Endothelial cell (in vitro differentiated cells): ENCODE measurements around the gene CTSA. TPM values are rescaled to one million over a fixed set of nuclear protein-coding genes. Genes with fewer than 3 reads are reported as not detected.

Experiments
- DNase-seq: peaks from one replicate; pipeline ENCODE4 v3.0.0; 2021; ENCODE audit warnings: low spot score
- H3K27ac Mint-ChIP-seq: one replicate; pipeline ENCODE4 v1.8.0; 2021; ENCODE audit warnings: mixed read lengths, inconsistent platforms; ENCODE audit not compliant: unreplicated experiment
- H3K27me3 Mint-ChIP-seq: one replicate; pipeline ENCODE4 v1.8.0; 2021; ENCODE audit warnings: mild to moderate bottlenecking, moderate library complexity, mixed read lengths, inconsistent platforms; ENCODE audit not compliant: unreplicated experiment
- H3K36me3 Mint-ChIP-seq: one replicate; pipeline ENCODE4 v1.8.0; 2021; ENCODE audit warnings: mild to moderate bottlenecking, low read depth, mixed read lengths, inconsistent platforms; ENCODE audit not compliant: unreplicated experiment
- H3K4me1 Mint-ChIP-seq: one replicate; pipeline ENCODE4 v1.8.0; 2021; ENCODE audit warnings: mild to moderate bottlenecking, mixed read lengths, inconsistent platforms; ENCODE audit not compliant: unreplicated experiment
- H3K4me3 Mint-ChIP-seq: one replicate; pipeline ENCODE4 v1.8.0; 2021; ENCODE audit warnings: mild to moderate bottlenecking, mixed read lengths, inconsistent platforms; ENCODE audit not compliant: unreplicated experiment
- H3K9me3 Mint-ChIP-seq: one replicate; pipeline ENCODE4 v1.8.0; 2021; ENCODE audit warnings: mixed read lengths, inconsistent platforms; ENCODE audit not compliant: unreplicated experiment
- long read RNA-seq: library from polyadenylated mRNA; unstranded; transcript quantifications from one replicate; pipeline ENCODE4 v2.0.0, GENCODE V29; 2020; ENCODE audit not compliant: unreplicated experiment
- total RNA-seq: library from RNA; stranded (reverse); fragmentation: NEBNext Ultra II Directional; extraction: Animal tissue kit (Norgen Biotek cat#: 25700); gene quantifications from one replicate; pipeline ENCODE4 v1.2.1, GENCODE V29; 2021; ENCODE audit not compliant: unreplicated experiment
- TF ChIP-seq, protein P1 (sequence below): fragments of 200-600 bp; sonication (generic); IDR thresholded peaks from one replicate; pipeline ENCODE4 v1.5.0; 2021; ENCODE audit warnings: antibody characterized with exemption; ENCODE audit not compliant: unreplicated experiment

Gene CTSA
- total RNA-seq = 62.7 TPM
- long read RNA-seq, transcript CTSA-203 (14 exons, 1,972 nt) = minor isoform, 6 of 68 reads
- long read RNA-seq, transcript CTSA-204 (15 exons, 2,149 nt) = major isoform, 55 of 68 reads
- long read RNA-seq, partial matches to known transcripts = 4 of 68 reads
- long read RNA-seq, other reads (novel, unspliced or antisense) = 1 of 68 reads

DNA sequence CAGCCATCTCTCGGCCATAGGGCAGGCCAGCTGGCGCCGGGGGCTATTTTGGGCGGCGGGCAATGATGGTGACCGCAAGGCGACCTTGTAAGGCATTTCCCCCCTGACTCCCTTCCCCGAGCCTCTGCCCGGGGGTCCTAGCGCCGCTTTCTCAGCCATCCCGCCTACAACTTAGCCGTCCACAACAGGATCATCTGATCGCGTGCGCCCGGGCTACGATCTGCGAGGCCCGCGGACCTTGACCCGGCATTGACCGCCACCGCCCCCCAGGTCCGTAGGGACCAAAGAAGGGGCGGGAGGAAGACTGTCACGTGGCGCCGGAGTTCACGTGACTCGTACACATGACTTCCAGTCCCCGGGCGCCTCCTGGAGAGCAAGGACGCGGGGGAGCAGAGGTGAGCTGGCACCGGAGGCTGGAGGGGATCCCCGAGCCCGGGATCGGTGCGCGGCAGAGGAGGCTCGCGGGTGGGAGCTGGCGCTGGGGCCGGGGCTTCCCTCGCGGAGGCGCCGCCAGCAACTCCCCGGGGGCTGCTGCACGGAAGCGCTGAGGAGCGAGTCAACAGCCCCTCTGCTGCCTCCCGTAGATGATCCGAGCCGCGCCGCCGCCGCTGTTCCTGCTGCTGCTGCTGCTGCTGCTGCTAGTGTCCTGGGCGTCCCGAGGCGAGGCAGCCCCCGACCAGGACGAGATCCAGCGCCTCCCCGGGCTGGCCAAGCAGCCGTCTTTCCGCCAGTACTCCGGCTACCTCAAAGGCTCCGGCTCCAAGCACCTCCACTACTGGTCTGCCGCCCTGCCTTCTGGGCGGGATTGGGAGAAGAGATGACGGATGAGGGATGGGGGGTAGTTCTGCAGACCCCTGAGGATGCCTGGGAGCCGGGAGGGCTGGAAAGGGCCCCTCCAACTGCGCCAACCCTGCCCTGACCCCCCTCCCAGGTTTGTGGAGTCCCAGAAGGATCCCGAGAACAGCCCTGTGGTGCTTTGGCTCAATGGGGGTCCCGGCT is at the start of gene CTSA, which contains the start of gene NEURL2:
CTSA (plus strand) TSS at position 351 of the 999 bp plus-strand sequence; CDS start at position 585, 234 bp downstream.
NEURL2 (minus strand) TSS at position 224 of the 999 bp plus-strand sequence; CDS start at position 7, 217 bp downstream.
- Mint-ChIP-seq H3K27ac (no peak within 1 kb of the TSS), H3K27me3 (peaks cover 15% of the 10 kb centered on the region), H3K4me1 (peaks cover 8% of the 10 kb centered on the region), H3K4me3 (peak within 1 kb of the TSS; percentile 90), H3K36me3 (peaks cover 8% of the 10 kb centered on the region), H3K9me3 (no peaks in the 10 kb centered on the region)
- DNase-seq = peak; percentile 79
- TF ChIP-seq, protein P1, sequence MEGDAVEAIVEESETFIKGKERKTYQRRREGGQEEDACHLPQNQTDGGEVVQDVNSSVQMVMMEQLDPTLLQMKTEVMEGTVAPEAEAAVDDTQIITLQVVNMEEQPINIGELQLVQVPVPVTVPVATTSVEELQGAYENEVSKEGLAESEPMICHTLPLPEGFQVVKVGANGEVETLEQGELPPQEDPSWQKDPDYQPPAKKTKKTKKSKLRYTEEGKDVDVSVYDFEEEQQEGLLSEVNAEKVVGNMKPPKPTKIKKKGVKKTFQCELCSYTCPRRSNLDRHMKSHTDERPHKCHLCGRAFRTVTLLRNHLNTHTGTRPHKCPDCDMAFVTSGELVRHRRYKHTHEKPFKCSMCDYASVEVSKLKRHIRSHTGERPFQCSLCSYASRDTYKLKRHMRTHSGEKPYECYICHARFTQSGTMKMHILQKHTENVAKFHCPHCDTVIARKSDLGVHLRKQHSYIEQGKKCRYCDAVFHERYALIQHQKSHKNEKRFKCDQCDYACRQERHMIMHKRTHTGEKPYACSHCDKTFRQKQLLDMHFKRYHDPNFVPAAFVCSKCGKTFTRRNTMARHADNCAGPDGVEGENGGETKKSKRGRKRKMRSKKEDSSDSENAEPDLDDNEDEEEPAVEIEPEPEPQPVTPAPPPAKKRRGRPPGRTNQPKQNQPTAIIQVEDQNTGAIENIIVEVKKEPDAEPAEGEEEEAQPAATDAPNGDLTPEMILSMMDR = no peak

DNA sequence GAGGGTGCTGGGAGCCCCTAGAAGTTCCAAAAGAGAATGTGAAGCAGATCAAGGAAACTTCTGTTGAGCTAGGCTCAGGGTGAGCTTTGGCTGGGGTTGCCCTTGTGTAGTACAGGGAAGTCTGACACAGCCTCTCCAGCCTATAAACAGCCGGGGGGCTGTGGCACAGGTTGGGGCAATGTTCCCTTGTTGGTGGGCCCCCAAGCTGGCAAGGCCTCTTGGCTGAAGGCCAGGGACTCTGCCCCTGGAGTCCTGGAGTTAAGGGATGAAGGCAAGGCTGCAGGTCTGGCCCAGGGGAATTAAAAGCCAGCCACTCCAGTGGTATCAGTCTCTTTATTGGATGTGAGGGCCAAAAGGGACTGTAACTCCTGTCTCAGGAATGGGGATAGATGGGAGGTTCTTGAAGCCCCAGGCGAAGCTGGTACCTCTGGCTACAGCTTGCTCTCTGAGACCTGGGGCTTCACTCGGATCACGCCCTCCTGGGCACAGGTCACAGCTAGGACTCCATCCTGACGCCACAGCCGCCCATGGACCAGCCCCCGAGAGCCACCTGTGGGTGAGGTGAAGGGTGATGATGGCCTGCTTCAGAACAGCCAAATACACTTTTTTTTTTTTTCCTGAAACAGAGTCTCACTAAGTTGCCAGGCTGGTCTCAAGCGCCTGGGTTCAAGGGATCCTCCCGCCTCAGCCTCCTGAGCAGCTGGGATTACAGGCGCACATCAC is 49.6 kb upstream of the CTSA start:
- Mint-ChIP-seq H3K27me3 (no peaks in the 10 kb centered on the region), H3K9me3 (no peaks in the 10 kb centered on the region), H3K36me3 (peaks cover 15% of the 10 kb centered on the region), H3K27ac (no peak overlapping the region), H3K4me3 (no peak overlapping the region), H3K4me1 (no peaks in the 10 kb centered on the region)
- TF ChIP-seq, protein P1 = no peak
- no peak for DNase-seq

DNA sequence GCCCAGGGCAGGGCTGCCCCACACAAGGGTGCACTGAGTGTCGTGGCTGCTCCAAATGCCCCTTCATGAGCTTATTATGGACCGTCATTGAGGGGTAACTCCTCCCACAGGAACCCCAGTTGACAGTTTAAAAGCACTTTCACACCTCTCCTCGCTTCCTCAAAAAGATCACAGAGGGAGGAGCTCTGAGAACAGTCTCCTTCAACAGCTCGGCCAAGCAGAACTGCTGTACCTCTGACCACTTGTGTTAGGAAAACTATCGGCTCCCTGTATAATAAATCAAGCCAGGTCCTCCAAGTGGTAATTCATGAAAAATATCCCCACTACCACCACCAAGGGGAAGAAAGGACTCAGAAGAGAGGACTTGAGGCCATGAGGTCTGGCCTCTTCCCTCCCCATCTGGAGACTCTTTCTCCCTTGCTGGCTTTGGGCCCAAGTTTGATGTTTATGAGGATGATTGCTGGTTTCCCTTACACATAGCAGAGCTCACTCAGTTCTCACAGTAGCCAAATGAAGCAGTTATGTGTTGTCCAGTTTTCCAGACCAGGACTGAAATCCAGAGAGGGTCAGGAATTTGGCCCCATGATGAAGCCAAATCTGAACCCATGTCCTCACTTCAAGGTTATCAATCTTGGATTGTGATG is 48.8 kb upstream of the CTSA start:
- Mint-ChIP-seq H3K27me3 (no peaks in the 10 kb centered on the region), H3K27ac (no peak overlapping the region), H3K4me3 (no peak overlapping the region), H3K9me3 (no peaks in the 10 kb centered on the region), H3K4me1 (no peaks in the 10 kb centered on the region), H3K36me3 (peaks cover 15% of the 10 kb centered on the region)
- TF ChIP-seq, protein P1 = no peak
- no peak for DNase-seq

DNA sequence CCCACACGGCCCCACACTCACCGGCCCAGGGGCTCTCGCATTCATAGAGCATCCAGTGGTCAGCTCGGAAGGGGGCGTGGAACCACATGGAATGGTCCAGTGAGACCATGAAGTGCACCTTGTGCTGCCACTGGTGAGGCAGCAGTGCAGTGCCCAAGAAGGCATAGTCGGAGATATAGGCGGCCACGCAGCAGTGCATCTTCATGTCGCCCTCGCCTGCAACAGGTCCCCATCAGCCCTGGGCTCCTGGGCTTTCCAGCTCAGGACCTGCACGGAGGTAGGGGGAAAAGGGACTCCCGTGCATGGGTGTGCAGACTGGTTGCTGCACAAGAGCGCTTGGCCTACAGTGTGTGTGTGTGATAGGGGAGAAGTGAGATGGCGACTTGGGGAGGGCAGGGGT is 47.6 kb upstream of the CTSA start:
- Mint-ChIP-seq H3K4me1 (no peaks in the 10 kb centered on the region), H3K27me3 (no peaks in the 10 kb centered on the region), H3K4me3 (peak overlapping the region; percentile 62), H3K9me3 (no peaks in the 10 kb centered on the region), H3K36me3 (peaks cover 17% of the 10 kb centered on the region), H3K27ac (no peak overlapping the region)
- TF ChIP-seq, protein P1 = no peak
- no peak for DNase-seq
